ENCODE measurements around the gene SLC22A2. TPM values are rescaled to one million over a fixed set of nuclear protein-coding genes. Genes with fewer than 3 reads are reported as not detected.

The SLC22A2 gene
- total and polyA plus RNA-seq, 9 of the 15 experiments (the other 6 are each of a cell fraction or from before 2014, with no cell fraction given): not detected

- TF ChIP-seq ZNF655 (CRISPR knock-in tag; IDR thresholded peaks at IDR 0.05) (no peak), POLR2A (conservative IDR thresholded peaks at IDR 0.05) (no peak), ZNF197 (CRISPR knock-in tag; IDR thresholded peaks at IDR 0.05; ENCODE audit: low read depth) (no peak), TSHZ1 (CRISPR knock-in tag; IDR thresholded peaks at IDR 0.05) (no peak), CBX5 (IDR thresholded peaks at IDR 0.05; ENCODE audit: borderline replicate concordance, low read depth) (no peak)
Measured at GRCh38 chr6:160188773-160189172, 69.8 kb downstream of the SLC22A2 start (continued).

GRCh38 chr6:160180706-160181105 is 77.9 kb downstream of the SLC22A2 start:
- DNase-seq (ENCODE audit: extremely low read depth in 1 of 4, low spot score in 3 of 4) (no peak), ATAC-seq (no peak), FAIRE-seq (no peak)
- H3K4me3 ChIP-seq: no peak overlapping the region
- H3K27me3 ChIP-seq (ENCODE audit: control insufficient read depth in 2 of 2, insufficient read depth in 2 of 2, low read length in 2 of 2): no peaks in the 10 kb centered on the region
- no peaks in the 10 kb centered on the region for H3K79me2 ChIP-seq (ENCODE audit: control insufficient read depth, insufficient read depth, low read length)
- 0% methylated on average over 1 of the region's 1 CpG for WGBS (ENCODE audit: insufficient coverage, low coverage, missing lambda C conversion rate)
- intact Hi-C loops (cut with micrococcal nuclease): no loop called here
- ChIA-PET CTCF (ENCODE audit: low intra/inter-chr PET ratio) (no interaction called here), POLR2A (interaction anchor here (0.7 kb wide), 1 partner anchor 381 kb away, joined by 3 read pairs; the partner anchor contains the start of gene PNLDC1)
- no peaks in the 10 kb centered on the region for H4K20me1 ChIP-seq (replicated peaks; ENCODE audit: control insufficient read depth, insufficient read depth, low read length)
- in situ Hi-C loops (cut with MboI): no loop called here
- BruUV-seq (replicated peaks): no TSS peak
- H3K36me3 ChIP-seq (ENCODE audit: control insufficient read depth, insufficient read depth, low read length): no peaks in the 10 kb centered on the region
- no peak overlapping the region for H3K9ac ChIP-seq (ENCODE audit: insufficient read depth in 1 of 2, low read depth in 2 of 2, low read length in 2 of 2)
- no peak overlapping the region for H3K4me2 ChIP-seq (ENCODE audit: insufficient read depth, low read length)
- no peaks in the 10 kb centered on the region for H3K9me3 ChIP-seq (replicated peaks; ENCODE audit: control insufficient read depth, insufficient read depth, low read depth, low read length)
- H3K9me1 ChIP-seq (ENCODE audit: control insufficient read depth, insufficient read depth, low read length): no peaks in the 10 kb centered on the region
- no peaks in the 10 kb centered on the region for H3K4me1 ChIP-seq (replicated peaks in 1 of 2; ENCODE audit: control insufficient read depth in 2 of 2, insufficient read depth in 2 of 2, low read length in 2 of 2)
- H2AFZ ChIP-seq (ENCODE audit: low read depth, low read length): no peak overlapping the region
- H3K27ac ChIP-seq (ENCODE audit: extremely low read depth, low read depth, low read length): no peak overlapping the region
- TF ChIP-seq DIDO1 (tag; IDR thresholded peaks at IDR 0.05; ENCODE audit: low read depth): no peak
- TF ChIP-seq ATF2 (CRISPR knock-in tag; IDR thresholded peaks at IDR 0.05): no peak
- no peak for TF ChIP-seq POU5F1 (IDR thresholded peaks at IDR 0.05; ENCODE audit: borderline replicate concordance, low read depth, low read length, partially characterized antibody)
- TF ChIP-seq BRF2 (IDR thresholded peaks at IDR 0.05; ENCODE audit: borderline replicate concordance, insufficient read depth, insufficient read length): no peak
- no peak for TF ChIP-seq ATF3 (IDR thresholded peaks at IDR 0.05)
- TF ChIP-seq ATF3 (CRISPR knock-in tag; conservative IDR thresholded peaks at IDR 0.05): no peak

Measured in K562 (cell line).